Stimulated activated CD4-positive, alpha-beta T cell treated with anti-CD3 and anti-CD28 coated beads, Interleukin-15, amount 100 ng/mL, for 1 hour (primary cell): Measurements from ENCODE around the gene MPL.

Source experiments
- DNase-seq, 2 donors: peaks; one replicate each; pipeline ENCODE4 v3.0.0-alpha.2; 2020; ENCODE audit warnings: low read depth in 1 of 2, low spot score in 1 of 2

The MPL gene

GRCh38 chr1:43305926-43306687 is 31.5 kb upstream of the MPL start:
- no peak for DNase-seq

DNA sequence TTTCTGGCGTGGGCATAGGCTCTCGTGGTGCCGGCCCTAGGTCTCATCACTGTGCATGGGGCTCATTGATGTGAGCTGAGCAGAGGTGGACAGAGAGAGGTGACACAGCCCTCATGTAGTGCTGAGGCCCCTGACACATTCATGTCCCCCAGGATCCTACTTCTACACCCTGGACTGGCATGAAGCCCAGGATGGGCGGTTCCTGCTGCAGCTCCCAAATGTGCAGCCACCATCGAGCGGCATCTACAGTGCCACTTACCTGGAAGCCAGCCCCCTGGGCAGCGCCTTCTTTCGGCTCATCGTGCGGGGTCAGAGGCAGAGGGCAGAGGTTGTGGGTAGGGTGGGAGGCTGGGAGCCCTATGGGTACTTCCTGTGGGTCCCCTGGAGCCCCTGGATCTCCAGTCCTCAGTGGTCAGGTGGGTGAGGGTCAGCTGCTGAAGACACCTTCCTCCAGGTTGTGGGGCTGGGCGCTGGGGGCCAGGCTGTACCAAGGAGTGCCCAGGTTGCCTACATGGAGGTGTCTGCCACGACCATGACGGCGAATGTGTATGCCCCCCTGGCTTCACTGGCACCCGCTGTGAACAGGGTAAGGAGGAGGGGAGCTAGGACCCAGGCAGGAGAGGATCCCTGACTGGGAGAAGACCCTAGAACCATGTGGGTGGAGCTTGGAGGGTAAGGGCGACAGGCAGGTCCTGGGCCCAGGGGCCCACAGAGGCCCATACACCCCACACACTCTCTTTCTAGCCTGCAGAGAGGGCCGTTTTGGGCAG is 30.7 kb upstream of the MPL start:
- DNase-seq, result no peak

- no peak for DNase-seq
Measured at GRCh38 chr1:43307458-43308158, 30.0 kb upstream of the MPL start.

DNA sequence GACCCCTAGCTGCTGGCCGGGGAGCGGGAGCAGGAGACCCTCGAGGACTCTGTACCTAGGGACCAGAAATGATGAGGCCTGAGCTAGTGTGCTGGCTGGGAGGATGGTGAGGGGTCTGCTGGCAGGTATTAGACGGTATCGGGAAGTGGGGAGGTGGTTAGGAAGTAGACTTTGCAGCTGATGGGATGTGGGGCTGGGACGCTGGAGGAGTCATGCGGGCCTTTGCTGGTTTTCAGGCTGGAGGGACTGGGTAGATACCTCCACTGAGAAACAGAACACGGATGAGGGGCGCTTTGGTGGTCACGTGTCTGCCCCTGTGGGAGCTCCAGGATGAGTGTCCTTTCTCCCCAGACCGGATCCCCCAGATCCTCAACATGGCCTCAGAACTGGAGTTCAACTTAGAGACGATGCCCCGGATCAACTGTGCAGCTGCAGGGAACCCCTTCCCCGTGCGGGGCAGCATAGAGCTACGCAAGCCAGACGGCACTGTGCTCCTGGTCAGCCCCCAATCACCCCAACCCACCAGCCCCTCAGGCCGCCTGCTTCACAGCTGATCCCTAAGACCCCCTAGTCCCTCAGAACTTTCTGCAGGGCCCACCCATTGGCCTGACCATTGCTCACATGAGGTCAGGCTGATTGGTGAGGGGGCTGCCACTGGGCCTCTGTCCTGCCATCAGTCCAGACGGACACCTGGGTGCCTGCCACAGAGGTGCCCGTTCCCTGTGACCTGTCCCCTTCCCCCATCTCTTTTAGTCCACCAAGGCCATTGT is 28.8 kb upstream of the MPL start:
- DNase-seq, result no peak

DNA sequence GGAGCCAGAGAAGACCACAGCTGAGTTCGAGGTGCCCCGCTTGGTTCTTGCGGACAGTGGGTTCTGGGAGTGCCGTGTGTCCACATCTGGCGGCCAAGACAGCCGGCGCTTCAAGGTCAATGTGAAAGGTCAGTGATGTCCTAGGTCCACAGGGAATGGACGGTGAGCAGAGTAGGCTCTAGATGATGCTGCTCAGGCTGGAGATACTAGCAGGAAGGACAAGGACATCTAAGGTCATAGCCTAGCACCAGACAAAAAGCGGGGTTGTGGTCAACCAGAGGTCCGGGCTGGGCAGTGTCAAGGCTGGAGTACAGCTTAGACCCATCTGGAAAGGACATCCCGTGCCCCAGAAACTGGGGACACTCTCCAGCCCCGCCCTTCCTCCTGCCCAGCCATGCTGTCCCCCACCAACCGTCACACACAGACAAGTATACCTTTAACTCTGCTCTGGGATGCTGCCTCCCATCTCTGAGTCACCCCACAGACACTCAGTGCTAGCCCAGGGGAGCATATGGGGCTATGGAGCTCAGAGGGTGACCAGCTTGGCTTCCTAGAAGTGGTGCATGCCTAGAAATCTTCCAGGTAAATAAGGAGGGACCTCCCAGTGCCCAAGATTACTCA is 28.1 kb upstream of the MPL start:
- no peak for DNase-seq

DNA sequence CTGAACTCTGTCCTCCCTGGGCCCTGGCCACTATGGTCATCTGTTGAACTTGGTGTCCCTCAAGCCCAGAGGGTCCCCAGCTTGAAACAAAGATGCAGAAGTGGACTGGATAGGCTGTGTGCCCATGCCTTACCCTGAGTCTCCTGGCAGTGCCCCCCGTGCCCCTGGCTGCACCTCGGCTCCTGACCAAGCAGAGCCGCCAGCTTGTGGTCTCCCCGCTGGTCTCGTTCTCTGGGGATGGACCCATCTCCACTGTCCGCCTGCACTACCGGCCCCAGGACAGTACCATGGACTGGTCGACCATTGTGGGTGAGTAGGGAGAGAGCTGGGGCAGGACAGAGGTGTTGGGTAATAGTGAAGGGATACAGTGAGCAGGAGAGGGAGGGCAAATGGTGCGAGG is 26.1 kb upstream of the MPL start:
- no peak for DNase-seq

GRCh38 chr1:43312212-43312623 is 25.4 kb upstream of the MPL start:
- no peak for DNase-seq

- DNase-seq, result no peak
Measured at GRCh38 chr1:43312663-43313515, 24.7 kb upstream of the MPL start.

DNA sequence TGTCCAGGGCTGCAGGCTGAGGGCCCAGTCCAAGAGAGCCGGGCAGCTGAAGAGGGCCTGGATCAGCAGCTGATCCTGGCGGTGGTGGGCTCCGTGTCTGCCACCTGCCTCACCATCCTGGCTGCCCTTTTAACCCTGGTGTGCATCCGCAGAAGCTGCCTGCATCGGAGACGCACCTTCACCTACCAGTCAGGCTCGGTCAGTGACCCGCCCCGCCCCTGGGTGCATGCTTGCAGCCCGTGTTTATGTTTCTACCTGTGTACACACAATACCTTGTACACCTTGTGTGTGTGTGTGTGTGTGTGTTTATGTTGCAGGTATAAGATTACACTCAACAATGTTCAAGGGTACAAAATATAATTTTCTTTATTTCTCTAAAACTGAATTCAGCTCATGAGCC is 23.8 kb upstream of the MPL start:
- DNase-seq, result no peak

DNA sequence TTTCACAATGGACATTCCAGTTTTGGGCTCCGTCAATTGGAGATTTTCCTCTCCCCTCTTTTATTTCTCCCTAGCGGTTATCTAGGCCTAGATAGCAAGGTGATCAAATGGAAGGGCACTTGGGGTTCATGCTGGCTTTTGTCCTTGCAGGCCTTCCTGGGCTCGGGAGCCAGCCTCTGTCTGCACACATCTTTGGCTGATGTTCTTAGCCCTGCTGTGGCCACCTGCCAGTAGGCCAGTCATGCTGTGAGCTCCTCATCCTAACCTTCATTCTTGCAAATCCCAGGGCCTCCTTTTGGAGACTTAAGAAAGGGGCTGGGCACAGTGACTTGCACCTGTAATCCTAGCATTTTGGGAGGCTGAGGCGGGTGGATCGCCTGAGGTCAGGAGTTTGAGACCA is 23.4 kb upstream of the MPL start:
- DNase-seq, result no peak

DNA sequence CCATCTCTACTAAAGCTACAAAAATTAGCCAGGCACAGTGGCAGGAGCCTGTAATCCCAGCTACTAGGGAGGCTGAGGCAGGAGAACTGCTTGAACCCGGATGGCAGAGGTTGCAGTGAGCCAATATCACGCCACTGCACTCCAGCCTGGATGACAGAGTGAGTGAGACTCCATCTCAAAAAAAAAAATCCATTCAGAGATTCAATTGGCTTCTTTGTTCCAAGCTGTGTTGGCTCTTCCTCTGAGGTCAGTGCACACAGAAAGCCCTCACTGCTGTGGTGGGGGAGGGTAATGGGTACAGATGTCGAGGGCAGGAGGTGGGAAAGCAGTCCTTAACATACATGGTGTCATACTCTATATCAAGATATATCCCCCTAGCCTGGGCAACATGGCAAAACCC is 22.1 kb upstream of the MPL start:
- DNase-seq, result no peak

DNA sequence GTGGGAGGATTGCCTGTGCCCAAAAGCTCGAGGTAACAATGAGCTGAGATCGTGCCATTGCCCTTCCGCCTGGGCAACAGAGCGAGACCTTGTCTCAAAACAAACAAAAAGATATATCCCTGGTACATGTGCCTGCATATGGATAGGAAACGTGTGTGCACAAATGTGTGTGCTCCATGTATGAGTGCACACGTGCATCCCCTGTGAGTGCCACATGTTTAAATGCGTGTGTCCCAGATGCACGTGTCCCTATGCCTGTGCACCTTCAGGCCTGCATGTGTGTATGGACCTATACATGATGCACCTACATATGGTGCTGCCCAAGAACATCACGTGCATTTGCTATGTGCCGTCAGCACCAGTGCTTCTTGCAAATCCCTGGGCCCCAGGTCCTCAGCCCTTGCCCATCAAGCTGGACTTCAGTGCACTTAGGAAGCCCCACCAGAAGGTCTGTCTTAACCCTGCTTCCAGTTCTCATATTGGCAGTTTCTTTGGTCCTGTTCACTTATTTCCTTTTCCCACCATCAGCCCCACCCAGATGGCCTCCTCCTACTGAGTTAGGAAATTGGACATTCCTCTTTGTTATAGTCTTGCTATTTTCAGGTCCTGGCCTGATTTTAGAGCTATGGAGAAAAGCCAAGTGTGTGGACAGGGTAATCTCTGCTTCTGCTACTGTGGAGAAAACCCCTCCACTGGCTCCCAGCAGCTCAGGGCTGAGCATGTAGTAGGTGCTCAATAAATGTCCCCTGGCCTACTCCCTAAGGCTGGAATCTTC is 21.5 kb upstream of the MPL start:
- no peak for DNase-seq

DNA sequence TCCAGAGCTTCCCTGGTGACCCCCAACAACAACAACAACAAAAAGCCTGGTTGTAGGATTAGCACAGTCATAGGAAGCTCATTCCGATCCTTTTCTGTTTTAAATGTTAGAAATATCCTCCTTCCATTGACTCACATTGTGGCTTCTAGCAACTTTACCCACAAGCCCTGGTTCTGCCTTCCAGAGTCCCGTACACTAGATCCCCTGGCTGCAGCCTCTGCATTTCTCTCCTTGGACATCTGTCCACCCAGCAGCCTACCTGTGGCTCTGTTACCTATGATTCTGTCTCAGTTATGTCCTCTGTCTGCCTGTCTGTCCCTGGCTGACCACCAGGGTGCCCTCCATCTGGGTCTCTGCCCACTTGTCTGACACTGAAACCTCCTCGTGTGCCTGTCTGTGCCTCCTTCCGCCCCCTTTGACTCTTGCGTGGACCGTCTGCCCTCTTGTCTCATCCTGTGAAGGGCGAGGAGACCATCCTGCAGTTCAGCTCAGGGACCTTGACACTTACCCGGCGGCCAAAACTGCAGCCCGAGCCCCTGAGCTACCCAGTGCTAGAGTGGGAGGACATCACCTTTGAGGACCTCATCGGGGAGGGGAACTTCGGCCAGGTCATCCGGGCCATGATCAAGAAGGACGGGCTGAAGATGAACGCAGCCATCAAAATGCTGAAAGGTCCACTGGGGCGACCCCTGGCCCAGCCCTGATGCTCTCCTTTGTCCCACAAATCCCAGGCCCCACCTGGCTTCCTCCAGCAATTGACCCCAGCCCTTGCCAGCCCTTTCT is 20.7 kb upstream of the MPL start:
- no peak for DNase-seq

DNA sequence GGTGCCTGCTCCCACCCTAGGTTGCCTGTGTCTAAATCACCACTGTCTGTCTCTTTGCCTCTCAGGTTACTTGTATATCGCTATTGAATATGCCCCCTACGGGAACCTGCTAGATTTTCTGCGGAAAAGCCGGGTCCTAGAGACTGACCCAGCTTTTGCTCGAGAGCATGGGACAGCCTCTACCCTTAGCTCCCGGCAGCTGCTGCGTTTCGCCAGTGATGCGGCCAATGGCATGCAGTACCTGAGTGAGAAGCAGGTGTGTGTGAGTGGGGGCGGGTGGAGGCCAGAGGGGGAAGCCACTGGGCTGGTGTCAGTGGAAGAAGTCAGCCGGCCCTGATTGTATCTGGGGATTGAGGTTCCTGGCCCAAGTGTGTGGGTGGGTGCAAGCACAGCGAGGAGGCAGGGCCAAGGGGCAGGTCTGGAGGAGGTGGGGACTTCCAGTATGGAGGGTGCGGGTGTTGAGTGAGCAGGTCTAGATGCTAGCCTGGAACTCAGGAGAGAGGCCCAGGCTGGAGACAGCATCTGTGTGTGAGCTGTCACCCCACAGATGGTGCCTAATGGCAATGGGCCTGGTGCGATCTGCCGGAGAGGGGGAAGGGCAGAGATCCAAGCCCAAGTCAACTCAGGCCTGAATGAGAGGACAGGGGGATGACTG is 19.7 kb upstream of the MPL start:
- no peak for DNase-seq

DNA sequence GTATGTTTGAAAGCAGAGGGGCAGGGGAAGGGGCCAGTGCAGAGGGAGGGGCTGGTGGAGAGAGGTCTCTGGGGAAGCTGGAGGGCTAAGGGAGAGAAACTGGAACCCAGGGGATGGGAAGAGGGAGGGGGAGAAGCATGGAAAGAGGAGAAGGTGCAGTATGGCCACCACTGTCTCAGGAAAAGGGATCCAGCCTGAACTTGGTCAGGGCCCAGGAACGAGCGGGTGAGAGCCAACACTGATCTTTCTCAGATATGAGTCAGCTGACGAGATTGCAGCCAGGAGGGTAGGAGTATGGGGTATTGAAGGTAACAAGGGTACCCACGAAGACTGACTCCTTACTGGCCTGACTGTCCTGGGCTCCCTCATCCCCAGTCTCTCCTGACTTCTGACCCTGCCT is 18.8 kb upstream of the MPL start:
- DNase-seq, result no peak

DNA sequence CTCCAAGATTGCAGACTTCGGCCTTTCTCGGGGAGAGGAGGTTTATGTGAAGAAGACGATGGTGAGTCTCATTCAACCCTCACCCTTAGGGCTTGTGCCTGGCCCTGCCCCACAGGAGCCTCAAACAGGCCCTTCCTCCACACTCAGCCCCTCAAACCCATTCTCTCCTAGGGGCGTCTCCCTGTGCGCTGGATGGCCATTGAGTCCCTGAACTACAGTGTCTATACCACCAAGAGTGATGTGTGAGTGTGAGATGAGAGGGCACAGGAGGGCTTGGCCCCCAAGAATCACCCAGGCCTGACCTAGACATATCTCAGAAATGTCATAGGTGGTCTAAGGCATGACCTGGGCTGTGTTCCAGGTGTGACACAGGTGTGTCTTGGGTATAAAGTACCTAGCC is 18.3 kb upstream of the MPL start:
- no peak for DNase-seq

- no peak for DNase-seq
Measured at GRCh38 chr1:43319766-43320165, 17.9 kb upstream of the MPL start.

- DNase-seq, result no peak
Measured at GRCh38 chr1:43321331-43321891, 16.2 kb upstream of the MPL start.
